ENCODE results near the gene SORCS2. TPM values are rescaled to one million over a fixed set of nuclear protein-coding genes. Genes with fewer than 3 reads are reported as not detected.

Gene SORCS2
- total RNA-seq, 1 donor from 2014 or later: 5.2 TPM

GRCh38 chr4:7330031-7330596 lies 137.8 kb downstream of the SORCS2 start:
- no peaks in the 10 kb centered on the region for H3K36me3 ChIP-seq
- Mint-ChIP-seq H3K36me3 (no peaks in the 10 kb centered on the region), H3K4me3 (no peak overlapping the region), H3K27ac (no peak overlapping the region), H3K27me3 (ENCODE audit: insufficient read depth, low read depth) (peaks cover 10% of the 10 kb centered on the region), H3K9me3 (no peaks in the 10 kb centered on the region), H3K4me1 (peaks cover 53% of the 10 kb centered on the region)
- no peak for TF ChIP-seq EZH2 (IDR thresholded peaks at IDR 0.05)
- H3F3A ChIP-seq (ENCODE audit: low read depth): peaks cover 2% of the 10 kb centered on the region
- H2AFZ ChIP-seq (replicated peaks): no peak overlapping the region
- H3K27me3 ChIP-seq: no peaks in the 10 kb centered on the region
- H3K9ac ChIP-seq: no peak overlapping the region
- DNase-seq (ENCODE audit: low spot score): peak; percentile 60
- no peaks in the 10 kb centered on the region for H3K9me3 ChIP-seq (ENCODE audit: low read depth)
- no peak overlapping the region for H3K4me2 ChIP-seq
- H3K27ac ChIP-seq: no peak overlapping the region
- H4K20me1 ChIP-seq (ENCODE audit: low read depth): peaks cover 3% of the 10 kb centered on the region
- H3K79me2 ChIP-seq (ENCODE audit: low read depth): no peaks in the 10 kb centered on the region
- H3K4me1 ChIP-seq: peaks cover 37% of the 10 kb centered on the region
- H3K4me3 ChIP-seq: no peak overlapping the region

DNA sequence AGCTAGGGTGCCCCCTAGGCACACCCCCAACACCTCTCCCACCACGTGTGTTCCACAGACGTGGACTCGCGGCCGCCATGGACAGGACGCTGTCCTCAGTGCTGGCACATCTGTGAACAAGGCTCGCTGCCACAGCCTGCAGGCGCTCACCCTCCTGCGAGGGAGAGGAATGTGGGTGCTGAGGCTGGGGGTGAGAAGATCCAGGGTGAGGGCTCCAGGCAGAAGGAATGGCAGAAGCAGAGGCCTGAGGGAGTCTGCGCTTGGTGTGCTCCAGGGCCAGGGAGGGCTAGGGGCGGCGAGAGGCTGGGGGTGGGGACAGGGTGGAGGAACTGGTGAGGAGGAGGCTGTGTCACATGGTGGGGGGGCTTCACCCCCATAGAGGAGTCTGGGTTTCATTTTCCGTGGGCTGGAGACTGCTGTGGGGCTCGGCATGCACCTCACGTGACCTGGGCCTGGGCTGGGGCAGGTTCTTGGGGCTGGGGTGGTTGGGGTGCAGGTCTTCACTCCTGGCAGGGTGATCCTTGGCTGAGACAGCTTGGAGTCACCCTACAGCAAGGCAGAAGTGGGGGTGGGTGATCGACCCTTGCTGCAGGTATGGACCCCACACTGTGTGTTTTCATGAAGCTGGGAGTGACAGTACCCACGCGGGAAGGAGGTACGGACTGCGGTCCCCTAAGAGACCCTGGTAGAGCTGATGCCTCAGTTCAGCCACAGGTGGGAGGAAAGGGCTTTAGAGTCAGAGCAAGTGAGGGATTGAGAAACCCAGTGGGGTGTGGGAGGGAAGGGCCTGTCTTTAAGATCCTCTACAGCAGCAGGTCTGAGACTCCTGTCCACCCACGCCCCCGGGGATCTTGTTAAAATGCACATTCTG lies 138.7 kb downstream of the SORCS2 start:
- peaks cover 9% of the 10 kb centered on the region for H4K20me1 ChIP-seq (ENCODE audit: low read depth)
- no peak overlapping the region for H3K4me3 ChIP-seq
- peaks cover 10% of the 10 kb centered on the region for H3K27me3 Mint-ChIP-seq (ENCODE audit: insufficient read depth, low read depth)
- no peak overlapping the region for H3K27ac Mint-ChIP-seq
- H2AFZ ChIP-seq (replicated peaks): no peak overlapping the region
- no peak overlapping the region for H3K9ac ChIP-seq
- H3K4me1 Mint-ChIP-seq: peaks cover 47% of the 10 kb centered on the region
- no peaks in the 10 kb centered on the region for H3K36me3 Mint-ChIP-seq
- H3K9me3 Mint-ChIP-seq: no peaks in the 10 kb centered on the region
- H3K4me2 ChIP-seq: no peak overlapping the region
- TF ChIP-seq EZH2phosphoT487 (IDR thresholded peaks at IDR 0.05): no peak
- TF ChIP-seq EZH2 (IDR thresholded peaks at IDR 0.05): no peak
- no peak for TF ChIP-seq CTCF (IDR thresholded peaks at IDR 0.05)
- no peak for DNase-seq (ENCODE audit: low spot score)
- H3K79me2 ChIP-seq (ENCODE audit: low read depth): no peaks in the 10 kb centered on the region
- peaks cover 38% of the 10 kb centered on the region for H3K4me1 ChIP-seq
- no peak overlapping the region for H3K4me3 Mint-ChIP-seq
- H3K27ac ChIP-seq: no peak overlapping the region
- no peaks in the 10 kb centered on the region for H3K9me3 ChIP-seq (ENCODE audit: low read depth)
- peaks cover 7% of the 10 kb centered on the region for H3F3A ChIP-seq (ENCODE audit: low read depth)
- no peaks in the 10 kb centered on the region for H3K27me3 ChIP-seq
- no peaks in the 10 kb centered on the region for H3K36me3 ChIP-seq

- no peaks in the 10 kb centered on the region for H3K79me2 ChIP-seq (ENCODE audit: low read depth)
- H3K36me3 ChIP-seq: no peaks in the 10 kb centered on the region
- H3K4me3 Mint-ChIP-seq: no peak overlapping the region
- H3K9ac ChIP-seq: no peak overlapping the region
- DNase-seq (ENCODE audit: low spot score): no peak
- H2AFZ ChIP-seq (replicated peaks): no peak overlapping the region
- peak overlapping the region; percentile 57 for H3K27ac Mint-ChIP-seq
- no peaks in the 10 kb centered on the region for H3K36me3 Mint-ChIP-seq
- peaks cover 10% of the 10 kb centered on the region for H3K27me3 Mint-ChIP-seq (ENCODE audit: insufficient read depth, low read depth)
- no peak overlapping the region for H3K4me2 ChIP-seq
- no peaks in the 10 kb centered on the region for H3K9me3 ChIP-seq (ENCODE audit: low read depth)
- no peaks in the 10 kb centered on the region for H3K9me3 Mint-ChIP-seq
- peaks cover 38% of the 10 kb centered on the region for H3K4me1 ChIP-seq
- H3F3A ChIP-seq (ENCODE audit: low read depth): peaks cover 7% of the 10 kb centered on the region
- H3K27ac ChIP-seq: no peak overlapping the region
- H3K4me1 Mint-ChIP-seq: peaks cover 47% of the 10 kb centered on the region
- H3K4me3 ChIP-seq: no peak overlapping the region
- peaks cover 9% of the 10 kb centered on the region for H4K20me1 ChIP-seq (ENCODE audit: low read depth)
- H3K27me3 ChIP-seq: no peaks in the 10 kb centered on the region
- TF ChIP-seq EZH2 (IDR thresholded peaks at IDR 0.05): no peak
These were observed 139.3 kb downstream of the SORCS2 start for GRCh38 chr4:7331682-7332000.

DNA sequence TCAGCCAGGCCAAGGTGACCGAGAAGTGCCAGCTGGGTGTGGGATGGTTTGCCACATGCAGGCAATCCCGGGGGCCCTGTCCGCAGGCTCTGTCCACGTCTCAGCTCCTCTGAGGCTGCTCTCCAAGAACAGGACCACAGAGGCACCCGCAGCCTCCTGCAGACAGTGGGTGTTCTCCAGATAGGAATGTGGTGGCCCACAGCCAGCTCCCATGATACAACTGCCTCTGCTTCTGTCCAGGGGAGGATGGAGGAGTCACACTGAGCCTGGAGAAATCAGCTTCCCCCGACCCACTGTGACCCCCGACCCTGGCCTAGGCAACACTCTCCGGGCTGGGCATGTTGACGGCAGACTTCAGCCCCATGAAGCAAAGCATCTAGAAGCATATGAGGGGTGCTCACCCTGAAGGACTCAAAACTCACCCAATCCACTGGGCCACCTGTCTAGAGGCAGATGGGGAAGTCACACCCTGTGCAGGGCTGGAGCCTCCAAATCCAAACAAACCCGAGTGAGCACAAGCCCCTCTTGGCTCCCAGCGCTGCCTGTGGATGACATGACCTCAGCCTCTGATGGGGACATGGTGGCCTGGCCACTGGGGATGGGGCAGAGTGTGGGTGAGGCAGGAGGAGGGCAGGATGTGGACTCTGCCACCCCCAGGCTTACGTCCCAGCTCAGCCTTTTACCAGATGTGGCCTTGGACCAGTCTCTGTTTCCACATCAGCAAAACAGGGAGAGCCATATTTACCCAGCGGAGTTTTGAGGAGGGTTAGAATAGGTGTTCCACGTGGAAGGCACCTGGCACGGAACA lies 140.1 kb downstream of the SORCS2 start:
- peaks cover 38% of the 10 kb centered on the region for H3K4me1 ChIP-seq
- DNase-seq (ENCODE audit: low spot score): no peak
- H3K27ac ChIP-seq: no peak overlapping the region
- H3K4me3 ChIP-seq: no peak overlapping the region
- H2AFZ ChIP-seq (replicated peaks): no peak overlapping the region
- Mint-ChIP-seq H3K9me3 (peaks cover 2% of the 10 kb centered on the region), H3K27me3 (ENCODE audit: insufficient read depth, low read depth) (peaks cover 13% of the 10 kb centered on the region), H3K4me3 (no peak overlapping the region), H3K4me1 (peaks cover 45% of the 10 kb centered on the region), H3K36me3 (no peaks in the 10 kb centered on the region), H3K27ac (no peak overlapping the region)
- H3K36me3 ChIP-seq: no peaks in the 10 kb centered on the region
- TF ChIP-seq EZH2 (IDR thresholded peaks at IDR 0.05): no peak
- TF ChIP-seq CTCF (IDR thresholded peaks at IDR 0.05): no peak
- no peak for TF ChIP-seq EZH2phosphoT487 (IDR thresholded peaks at IDR 0.05)
- no peaks in the 10 kb centered on the region for H3K27me3 ChIP-seq
- H3K79me2 ChIP-seq (ENCODE audit: low read depth): no peaks in the 10 kb centered on the region
- no peak overlapping the region for H3K4me2 ChIP-seq
- no peak overlapping the region for H3K9ac ChIP-seq
- H3K9me3 ChIP-seq (ENCODE audit: low read depth): no peaks in the 10 kb centered on the region
- H4K20me1 ChIP-seq (ENCODE audit: low read depth): peaks cover 9% of the 10 kb centered on the region
- peaks cover 7% of the 10 kb centered on the region for H3F3A ChIP-seq (ENCODE audit: low read depth)

Data from neural progenitor cell (in vitro differentiated cells).